ENCODE data around the gene MS4A7.

DNA sequence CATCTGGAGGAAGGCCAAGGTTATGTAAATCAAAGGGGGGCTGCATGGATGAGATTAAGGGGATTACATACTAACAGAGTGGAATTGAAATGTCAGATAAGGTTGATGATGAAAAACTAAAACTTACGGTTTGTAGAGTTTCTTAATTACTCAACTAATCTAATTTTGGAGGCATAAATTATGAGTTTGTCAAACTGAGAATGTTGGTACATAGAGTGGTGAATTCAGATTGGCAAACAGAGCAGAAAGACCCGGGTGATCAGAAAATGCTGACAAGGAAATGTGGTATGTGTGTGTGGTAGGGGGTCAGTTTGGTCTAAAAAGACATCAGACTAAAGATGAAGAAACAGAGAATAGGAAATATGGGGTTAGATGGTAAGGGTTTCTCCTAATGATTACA lies 40.3 kb upstream of the MS4A7 start:
- TF ChIP-seq, protein P1, sequence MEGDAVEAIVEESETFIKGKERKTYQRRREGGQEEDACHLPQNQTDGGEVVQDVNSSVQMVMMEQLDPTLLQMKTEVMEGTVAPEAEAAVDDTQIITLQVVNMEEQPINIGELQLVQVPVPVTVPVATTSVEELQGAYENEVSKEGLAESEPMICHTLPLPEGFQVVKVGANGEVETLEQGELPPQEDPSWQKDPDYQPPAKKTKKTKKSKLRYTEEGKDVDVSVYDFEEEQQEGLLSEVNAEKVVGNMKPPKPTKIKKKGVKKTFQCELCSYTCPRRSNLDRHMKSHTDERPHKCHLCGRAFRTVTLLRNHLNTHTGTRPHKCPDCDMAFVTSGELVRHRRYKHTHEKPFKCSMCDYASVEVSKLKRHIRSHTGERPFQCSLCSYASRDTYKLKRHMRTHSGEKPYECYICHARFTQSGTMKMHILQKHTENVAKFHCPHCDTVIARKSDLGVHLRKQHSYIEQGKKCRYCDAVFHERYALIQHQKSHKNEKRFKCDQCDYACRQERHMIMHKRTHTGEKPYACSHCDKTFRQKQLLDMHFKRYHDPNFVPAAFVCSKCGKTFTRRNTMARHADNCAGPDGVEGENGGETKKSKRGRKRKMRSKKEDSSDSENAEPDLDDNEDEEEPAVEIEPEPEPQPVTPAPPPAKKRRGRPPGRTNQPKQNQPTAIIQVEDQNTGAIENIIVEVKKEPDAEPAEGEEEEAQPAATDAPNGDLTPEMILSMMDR (IDR thresholded peaks at IDR 0.05; ENCODE audit: insufficient read depth, low read length, poor library complexity, severe bottlenecking), result no peak
- no peak for TF ChIP-seq EZH2phosphoT487 (conservative IDR thresholded peaks at IDR 0.05; ENCODE audit: low read length)

Measured in SU-DHL-6 (cell line).